Ectodermal cell (in vitro differentiated cells): ENCODE data around the gene TMF1. TPM values are rescaled to one million over a fixed set of nuclear protein-coding genes. Genes with fewer than 3 reads are reported as not detected.

ENCODE experiments used
- H3K27ac ChIP-seq: 2 replicates; pipeline ENCODE4 v1.7.0; 2013; ENCODE audit warnings: mild to moderate bottlenecking, low read depth, low read length; ENCODE audit not compliant: insufficient read depth, poor library complexity, severe bottlenecking
- H3K27me3 ChIP-seq: 2 replicates; pipeline ENCODE4 v1.7.0; 2013; ENCODE audit warnings: mild to moderate bottlenecking, low read length; ENCODE audit not compliant: insufficient read depth, control insufficient read depth, poor library complexity, severe bottlenecking
- H3K36me3 ChIP-seq: one replicate; pipeline ENCODE4 v1.7.0; 2013; ENCODE audit warnings: low read length; ENCODE audit not compliant: control insufficient read depth, insufficient read depth
- H3K4me1 ChIP-seq: one replicate; pipeline ENCODE4 v1.7.0; 2013; ENCODE audit warnings: low read length; ENCODE audit not compliant: control insufficient read depth, insufficient read depth
- H3K4me3 ChIP-seq: 2 replicates; pipeline ENCODE4 v1.7.0; 2013; ENCODE audit warnings: low read depth, low read length, control low read depth; ENCODE audit not compliant: insufficient read depth
- H3K9me3 ChIP-seq: 2 replicates; pipeline ENCODE4 v1.7.0; 2013; ENCODE audit warnings: mild to moderate bottlenecking, low read length, moderate library complexity; ENCODE audit not compliant: control insufficient read depth
- WGBS, 2 experiments: methylation state at CpG; one replicate each; pipeline ENCODE4 v1.1.7; 2013; ENCODE audit warnings: missing lambda C conversion rate in 2 of 2; 5-methylcytosine and 5-hydroxymethylcytosine counted together
- polyA plus RNA-seq, 4 experiments: library from polyadenylated mRNA; stranded (reverse); fragments of 50-300 nt; gene quantifications; one replicate each; pipeline ENCODE4 v1.2.3, GENCODE V29; 2013

Gene TMF1, protein sequence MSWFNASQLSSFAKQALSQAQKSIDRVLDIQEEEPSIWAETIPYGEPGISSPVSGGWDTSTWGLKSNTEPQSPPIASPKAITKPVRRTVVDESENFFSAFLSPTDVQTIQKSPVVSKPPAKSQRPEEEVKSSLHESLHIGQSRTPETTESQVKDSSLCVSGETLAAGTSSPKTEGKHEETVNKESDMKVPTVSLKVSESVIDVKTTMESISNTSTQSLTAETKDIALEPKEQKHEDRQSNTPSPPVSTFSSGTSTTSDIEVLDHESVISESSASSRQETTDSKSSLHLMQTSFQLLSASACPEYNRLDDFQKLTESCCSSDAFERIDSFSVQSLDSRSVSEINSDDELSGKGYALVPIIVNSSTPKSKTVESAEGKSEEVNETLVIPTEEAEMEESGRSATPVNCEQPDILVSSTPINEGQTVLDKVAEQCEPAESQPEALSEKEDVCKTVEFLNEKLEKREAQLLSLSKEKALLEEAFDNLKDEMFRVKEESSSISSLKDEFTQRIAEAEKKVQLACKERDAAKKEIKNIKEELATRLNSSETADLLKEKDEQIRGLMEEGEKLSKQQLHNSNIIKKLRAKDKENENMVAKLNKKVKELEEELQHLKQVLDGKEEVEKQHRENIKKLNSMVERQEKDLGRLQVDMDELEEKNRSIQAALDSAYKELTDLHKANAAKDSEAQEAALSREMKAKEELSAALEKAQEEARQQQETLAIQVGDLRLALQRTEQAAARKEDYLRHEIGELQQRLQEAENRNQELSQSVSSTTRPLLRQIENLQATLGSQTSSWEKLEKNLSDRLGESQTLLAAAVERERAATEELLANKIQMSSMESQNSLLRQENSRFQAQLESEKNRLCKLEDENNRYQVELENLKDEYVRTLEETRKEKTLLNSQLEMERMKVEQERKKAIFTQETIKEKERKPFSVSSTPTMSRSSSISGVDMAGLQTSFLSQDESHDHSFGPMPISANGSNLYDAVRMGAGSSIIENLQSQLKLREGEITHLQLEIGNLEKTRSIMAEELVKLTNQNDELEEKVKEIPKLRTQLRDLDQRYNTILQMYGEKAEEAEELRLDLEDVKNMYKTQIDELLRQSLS
- 17.7 TPM for polyA plus RNA-seq (2013, experiment 1 of 4)
- polyA plus RNA-seq (2013, experiment 2 of 4) = 18.4 TPM
- polyA plus RNA-seq (2013, experiment 3 of 4) = 19.9 TPM
- polyA plus RNA-seq (2013, experiment 4 of 4) = 21.6 TPM

GRCh38 chr3:69051756-69052471 lies at the start of gene TMF1:
Gene TMF1 (minus strand): TSS chr3:69052333. CDS start chr3:69052086, 247 bp downstream.
- peaks cover 5% of the 10 kb centered on the region for H3K4me1 ChIP-seq
- H3K27ac ChIP-seq = peak within 1 kb of the TSS; percentile 90
- no peaks in the 10 kb centered on the region for H3K27me3 ChIP-seq
- 0% methylated on average over 45 of the region's 45 CpGs for WGBS, 2 experiments
- H3K4me3 ChIP-seq = peak within 1 kb of the TSS; percentile 98
- no peaks in the 10 kb centered on the region for H3K9me3 ChIP-seq
- peaks cover 10% of the 10 kb centered on the region for H3K36me3 ChIP-seq

- H3K4me3 ChIP-seq = no peak overlapping the region
- H3K27me3 ChIP-seq = no peaks in the 10 kb centered on the region
- H3K27ac ChIP-seq = no peak overlapping the region
- WGBS, 2 experiments = 78 to 95% methylated on average over 4 of the region's 4 CpGs
- no peaks in the 10 kb centered on the region for H3K9me3 ChIP-seq
- peaks cover 3% of the 10 kb centered on the region for H3K36me3 ChIP-seq
- no peaks in the 10 kb centered on the region for H3K4me1 ChIP-seq
These were observed 47.4 kb upstream of the TMF1 start for GRCh38 chr3:69099576-69099975.

DNA sequence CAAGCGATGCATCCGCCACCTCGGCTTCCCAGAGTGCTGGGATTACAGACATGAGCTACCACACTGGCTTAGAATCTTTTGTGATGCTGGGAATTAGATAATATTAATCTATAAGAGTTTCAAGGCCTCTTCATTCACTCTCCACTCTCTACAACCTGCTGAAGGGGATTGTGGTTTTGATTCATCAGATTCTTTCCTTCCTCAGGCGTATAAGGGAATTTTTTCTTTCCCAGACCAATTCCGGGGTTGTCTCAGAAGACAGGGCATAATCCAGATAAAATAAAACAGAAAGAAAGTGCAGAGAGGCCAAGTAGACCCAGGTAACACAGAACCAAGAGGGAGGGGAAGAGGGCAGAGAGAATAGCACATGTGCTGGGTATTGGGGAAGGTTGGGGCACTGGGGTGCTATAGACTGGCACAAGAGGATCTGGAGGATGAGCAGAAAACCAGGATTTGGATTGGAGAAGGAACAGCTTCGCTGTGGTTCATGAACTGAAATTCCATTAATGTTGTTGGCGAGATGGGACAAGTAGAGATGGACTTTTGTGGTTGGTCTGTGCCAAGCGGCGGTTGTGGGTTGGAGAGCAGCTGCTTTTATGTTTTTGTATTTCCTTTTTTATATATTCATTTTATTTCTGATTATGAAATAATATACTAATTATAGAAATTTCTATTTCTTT lies 45.4 kb upstream of the TMF1 start:
- Histone ChIP-seq H3K4me3 (no peak overlapping the region), H3K27ac (no peak overlapping the region), H3K9me3 (no peaks in the 10 kb centered on the region), H3K27me3 (no peaks in the 10 kb centered on the region), H3K36me3 (no peaks in the 10 kb centered on the region), H3K4me1 (peaks cover 3% of the 10 kb centered on the region)
- 94 to 96% methylated on average over 7 of the region's 9 CpGs for WGBS, 2 experiments

GRCh38 chr3:69096299-69096698 lies 44.2 kb upstream of the TMF1 start:
- no peaks in the 10 kb centered on the region for H3K9me3 ChIP-seq
- no peaks in the 10 kb centered on the region for H3K27me3 ChIP-seq
- no peak overlapping the region for H3K27ac ChIP-seq
- 80 to 91% methylated on average over 5 of the region's 5 CpGs for WGBS, 2 experiments
- H3K4me3 ChIP-seq = no peak overlapping the region
- H3K4me1 ChIP-seq = peaks cover 6% of the 10 kb centered on the region
- H3K36me3 ChIP-seq = no peaks in the 10 kb centered on the region

- Histone ChIP-seq H3K36me3 (no peaks in the 10 kb centered on the region), H3K27ac (no peak overlapping the region), H3K9me3 (no peaks in the 10 kb centered on the region), H3K4me1 (peaks cover 6% of the 10 kb centered on the region), H3K27me3 (no peaks in the 10 kb centered on the region), H3K4me3 (no peak overlapping the region)
- WGBS, 2 experiments = 94 to 99% methylated on average over 5 of the region's 5 CpGs
These were observed 43.5 kb upstream of the TMF1 start for GRCh38 chr3:69095636-69096035.

DNA sequence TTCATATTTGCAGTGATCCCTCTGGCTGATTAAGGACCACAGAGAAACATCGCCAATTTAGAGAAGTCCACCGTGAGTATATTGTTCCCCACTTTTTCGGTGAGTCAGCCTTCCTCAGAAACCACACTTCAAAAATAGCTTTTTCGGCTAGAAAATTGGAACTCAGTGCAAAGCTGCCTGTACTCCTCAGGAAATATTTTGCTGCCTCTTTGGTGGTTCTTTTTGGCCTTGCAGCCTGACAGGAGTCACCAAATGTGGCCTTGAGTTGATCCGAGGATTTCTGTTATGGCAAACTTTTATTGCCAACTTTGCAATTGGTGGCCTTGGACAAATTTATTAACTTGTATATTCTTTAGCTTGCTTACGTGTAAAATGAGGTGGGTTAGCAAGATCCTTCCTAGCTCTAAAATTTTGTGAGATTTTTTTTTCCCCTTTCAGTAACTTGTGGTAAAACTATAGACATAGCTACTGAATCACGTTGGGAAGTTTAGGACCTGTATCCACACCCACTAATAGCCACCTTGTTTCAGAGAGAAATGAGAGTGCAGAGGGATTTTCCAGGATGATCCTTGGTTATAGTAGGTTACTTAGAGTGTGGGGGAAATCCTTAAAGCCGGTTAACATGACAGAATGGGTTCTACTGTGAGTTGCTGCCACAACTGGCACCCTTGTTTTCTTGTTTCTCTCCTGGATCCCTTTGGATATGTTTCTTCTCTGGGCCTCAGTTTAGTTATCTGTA lies 42.5 kb upstream of the TMF1 start:
- no peaks in the 10 kb centered on the region for H3K9me3 ChIP-seq
- no peaks in the 10 kb centered on the region for H3K36me3 ChIP-seq
- H3K4me1 ChIP-seq = peaks cover 6% of the 10 kb centered on the region
- H3K27me3 ChIP-seq = no peaks in the 10 kb centered on the region
- no peak overlapping the region for H3K4me3 ChIP-seq
- no peak overlapping the region for H3K27ac ChIP-seq
- WGBS, 2 experiments = 94% methylated on average over 6 to 8 of the region's 8 CpGs

GRCh38 chr3:69092030-69092516 lies 39.9 kb upstream of the TMF1 start:
- Histone ChIP-seq H3K27ac (no peak overlapping the region), H3K36me3 (no peaks in the 10 kb centered on the region), H3K4me3 (no peak overlapping the region), H3K4me1 (peaks cover 6% of the 10 kb centered on the region), H3K9me3 (no peaks in the 10 kb centered on the region), H3K27me3 (no peaks in the 10 kb centered on the region)
- WGBS, 2 experiments = 56 to 61% methylated on average over 4 of the region's 4 CpGs

DNA sequence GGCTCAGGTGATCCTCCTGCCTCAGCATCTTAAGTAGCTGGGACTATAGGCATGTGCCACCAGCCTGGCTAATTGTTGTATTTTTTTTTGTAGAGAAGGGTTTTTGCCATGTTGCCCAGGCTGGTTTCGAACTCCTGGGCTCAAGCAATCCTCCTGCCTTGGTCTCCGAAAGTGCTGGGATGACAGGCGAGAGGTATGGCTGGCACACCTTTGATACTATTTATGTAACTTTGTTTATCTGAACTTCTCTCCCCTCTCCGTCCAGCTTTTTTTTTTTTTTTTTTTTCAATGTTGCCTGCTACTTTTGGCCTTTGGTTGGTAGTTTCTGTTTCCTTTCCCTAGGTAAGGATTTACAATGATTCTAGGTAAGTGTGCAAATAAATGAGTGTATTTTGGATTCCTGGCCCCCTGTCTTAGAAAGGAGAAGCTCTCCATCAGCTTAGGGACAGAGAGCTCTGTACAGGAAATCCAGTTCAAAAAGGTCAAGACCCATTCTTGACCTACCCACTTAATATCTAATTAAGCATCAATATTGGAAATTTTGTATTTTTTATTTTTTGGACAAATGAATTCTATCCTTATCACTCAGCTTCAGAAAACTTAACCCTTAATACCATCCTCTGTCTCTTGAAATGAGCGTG lies 39.4 kb upstream of the TMF1 start:
- 90 to 100% methylated on average over 4 to 5 of the region's 5 CpGs for WGBS, 2 experiments
- Histone ChIP-seq H3K9me3 (no peaks in the 10 kb centered on the region), H3K4me3 (no peak overlapping the region), H3K27me3 (no peaks in the 10 kb centered on the region), H3K4me1 (peaks cover 6% of the 10 kb centered on the region), H3K36me3 (no peaks in the 10 kb centered on the region), H3K27ac (no peak overlapping the region)
